GM21786 (cell line): Measurements from ENCODE around the gene KIF23.
A peak's percentile ranks its signal among the peaks of the same experiment; 100 is the strongest.
"Not testable (repeated sequence)": the region's sequence is repeated elsewhere in the genome, so short reads cannot be mapped to it uniquely, and the experiment has no call there.

ENCODE experiments used
- ATAC-seq: cut with Tn5 transposase; IDR thresholded peaks from one replicate; pipeline ENCODE4 v1.9.1; 2021; ENCODE audit not compliant: unreplicated experiment

The KIF23 gene

DNA sequence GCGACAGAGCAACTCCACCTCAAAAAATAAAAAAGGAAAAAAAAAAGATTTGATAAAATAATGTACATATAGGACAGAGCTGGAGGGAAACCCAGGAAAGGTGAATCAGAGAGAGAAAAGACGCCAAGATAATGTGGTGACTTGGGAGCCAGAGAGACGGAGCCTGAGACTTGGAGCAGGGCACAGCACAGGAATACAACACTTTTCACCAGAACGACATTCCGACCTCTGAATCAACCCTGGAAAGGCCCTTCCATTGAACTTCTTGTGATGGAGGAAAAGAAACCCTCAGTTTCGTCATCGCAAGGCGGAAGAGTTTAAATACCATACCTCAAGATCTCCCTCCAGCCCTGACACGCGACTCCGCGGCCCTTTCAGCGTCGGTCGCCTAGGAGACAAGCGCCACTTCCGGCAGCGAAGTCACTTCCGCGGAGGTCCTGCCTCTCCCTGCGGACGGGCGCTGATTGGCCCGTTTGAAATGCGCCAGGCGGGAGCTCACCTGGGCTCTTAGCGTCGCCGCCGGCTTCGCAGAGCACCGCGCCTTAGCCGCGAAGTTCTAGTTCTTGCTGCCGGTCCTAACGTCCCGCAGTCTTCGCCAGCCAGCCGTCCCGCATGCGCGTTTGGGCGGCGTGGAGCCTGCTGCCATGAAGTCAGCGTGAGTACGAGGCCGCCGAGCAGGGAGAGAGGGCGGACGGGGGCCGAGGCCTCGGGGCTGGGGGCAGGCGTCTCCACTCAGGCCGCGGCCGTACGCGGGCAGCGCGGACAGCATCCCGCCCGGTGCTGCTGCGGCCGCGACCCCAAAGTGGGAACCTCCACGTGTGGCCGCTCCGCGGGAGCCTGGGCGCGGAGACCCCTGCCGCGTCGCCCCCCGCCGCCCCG lies at the start of gene KIF23:
KIF23 (plus strand) TSS at position 528 of the 879 bp plus-strand sequence; CDS start at position 645, 117 bp downstream.
- ATAC-seq, result peak; percentile 92

DNA sequence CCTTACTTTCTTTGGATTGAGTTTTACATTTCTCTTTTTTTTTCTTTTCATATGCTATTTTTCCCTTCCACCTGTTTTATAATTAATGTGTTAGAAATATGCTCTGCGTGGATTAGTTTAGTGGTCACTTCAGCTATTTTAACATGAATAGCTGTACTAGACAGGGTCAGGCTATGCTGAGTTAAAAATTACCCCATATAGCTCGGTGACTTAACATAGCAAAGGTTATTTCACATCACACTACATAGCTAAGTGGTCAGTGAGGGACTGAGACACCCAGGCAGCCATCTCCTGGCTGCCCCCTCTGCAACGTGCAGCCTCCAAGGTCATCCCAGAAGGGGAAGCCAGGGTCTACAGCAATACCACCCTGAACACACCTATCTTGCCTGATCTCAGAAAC lies 46.9 kb upstream of the KIF23 start:
- no peak for ATAC-seq

DNA sequence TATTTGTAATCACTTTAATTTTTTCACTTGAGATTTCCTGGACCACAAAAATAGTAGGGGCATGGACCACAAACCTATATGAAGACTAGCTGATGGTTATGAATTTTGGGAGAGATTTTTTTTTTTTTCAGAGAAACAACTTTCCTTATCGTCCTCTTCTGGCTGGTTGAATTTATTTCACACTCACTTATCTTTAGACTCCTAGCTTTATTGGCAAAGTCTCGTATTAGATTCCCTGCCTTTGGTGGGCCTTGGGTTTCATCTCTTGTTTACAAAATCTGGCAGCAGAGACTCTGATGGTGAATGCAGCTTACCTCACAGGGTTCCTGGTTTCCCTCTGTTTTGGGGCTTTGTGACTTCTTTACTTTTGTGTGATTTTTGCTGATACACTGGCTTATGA lies 44.5 kb upstream of the KIF23 start:
- ATAC-seq, result no peak

DNA sequence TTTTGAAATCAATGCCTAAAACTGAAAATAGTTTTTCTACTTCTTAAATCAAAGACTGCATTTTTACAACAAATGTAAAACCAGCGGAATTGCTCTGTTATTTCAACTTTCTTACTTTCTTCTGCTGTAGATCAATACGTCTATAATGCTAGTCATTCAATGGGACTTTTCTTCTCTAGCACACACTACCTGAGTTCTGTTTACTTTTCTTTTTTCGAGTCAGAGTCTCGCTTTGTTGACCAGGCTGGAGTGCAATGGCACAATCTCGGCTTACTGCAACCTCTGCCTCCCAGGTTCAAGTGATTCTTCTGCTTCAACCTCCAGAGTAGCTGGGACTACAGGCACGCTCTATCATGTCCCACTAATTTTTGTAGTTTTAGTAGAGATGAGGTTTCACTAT lies 40.7 kb upstream of the KIF23 start:
- no peak for ATAC-seq

DNA sequence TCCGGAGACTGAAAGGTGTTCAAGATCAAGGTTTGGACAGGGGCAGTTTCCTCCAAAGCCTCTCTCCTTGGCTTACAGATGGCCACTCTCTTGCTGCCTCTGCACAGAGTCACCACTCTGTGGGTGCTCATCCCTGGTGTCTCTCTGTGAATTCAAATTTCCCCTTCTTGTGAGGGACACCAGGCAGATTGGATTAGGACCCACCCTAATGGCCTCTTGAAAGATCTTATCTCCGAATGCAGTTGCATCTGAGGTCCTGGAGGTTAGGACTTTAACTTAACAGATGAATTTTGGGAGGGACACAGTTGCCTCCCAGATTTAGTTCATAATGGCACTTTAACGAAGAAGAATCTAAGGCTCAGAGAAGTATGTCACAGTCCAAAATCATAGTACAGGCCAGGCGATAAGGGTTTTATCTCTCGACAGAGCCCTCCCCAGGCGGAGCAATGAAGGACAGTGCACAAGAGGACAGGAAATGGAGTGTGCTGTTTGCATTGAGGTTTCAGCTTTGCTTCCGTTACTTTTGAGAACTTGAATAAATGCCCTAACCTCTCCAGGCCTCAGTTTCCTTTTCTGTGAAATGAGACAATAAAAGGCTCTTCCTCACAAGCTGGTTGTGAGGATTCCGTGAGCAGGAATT lies 38.9 kb upstream of the KIF23 start:
- ATAC-seq, result no peak

DNA sequence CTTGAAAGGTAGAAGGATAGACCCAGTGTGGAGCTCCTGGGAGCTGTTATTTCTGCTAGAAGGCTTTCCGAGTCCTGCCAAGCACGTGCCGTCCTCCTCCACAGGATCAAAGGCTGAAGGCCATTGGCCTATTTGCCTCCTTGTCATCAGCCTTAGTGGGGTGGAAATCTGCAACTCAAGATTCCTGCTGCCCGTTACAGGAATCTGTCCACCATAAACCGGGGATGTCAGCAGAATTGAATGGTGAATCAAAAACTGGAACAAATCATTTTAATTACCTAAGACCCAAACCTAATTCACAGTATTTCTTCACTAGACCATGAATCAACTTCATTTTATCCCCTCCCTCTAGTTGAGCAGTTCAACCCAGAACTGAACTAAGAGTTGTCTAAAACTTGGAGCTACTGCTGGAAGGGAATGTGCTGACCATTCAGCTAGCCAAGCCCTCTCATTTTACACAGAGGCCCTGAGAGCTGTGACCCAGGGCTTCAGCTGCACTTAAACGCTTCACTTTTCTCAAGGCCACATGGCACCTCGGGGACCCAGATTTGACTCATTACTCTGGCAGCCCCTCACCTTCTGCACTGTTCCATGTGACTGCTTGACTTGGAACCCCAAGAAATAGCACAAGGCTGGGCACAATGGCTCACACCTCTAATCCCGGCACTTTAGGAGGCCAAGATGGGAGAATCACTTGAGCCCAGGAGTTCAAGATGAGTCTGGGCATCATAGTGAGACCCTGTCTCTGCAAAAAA lies 36.8 kb upstream of the KIF23 start:
- no peak for ATAC-seq

DNA sequence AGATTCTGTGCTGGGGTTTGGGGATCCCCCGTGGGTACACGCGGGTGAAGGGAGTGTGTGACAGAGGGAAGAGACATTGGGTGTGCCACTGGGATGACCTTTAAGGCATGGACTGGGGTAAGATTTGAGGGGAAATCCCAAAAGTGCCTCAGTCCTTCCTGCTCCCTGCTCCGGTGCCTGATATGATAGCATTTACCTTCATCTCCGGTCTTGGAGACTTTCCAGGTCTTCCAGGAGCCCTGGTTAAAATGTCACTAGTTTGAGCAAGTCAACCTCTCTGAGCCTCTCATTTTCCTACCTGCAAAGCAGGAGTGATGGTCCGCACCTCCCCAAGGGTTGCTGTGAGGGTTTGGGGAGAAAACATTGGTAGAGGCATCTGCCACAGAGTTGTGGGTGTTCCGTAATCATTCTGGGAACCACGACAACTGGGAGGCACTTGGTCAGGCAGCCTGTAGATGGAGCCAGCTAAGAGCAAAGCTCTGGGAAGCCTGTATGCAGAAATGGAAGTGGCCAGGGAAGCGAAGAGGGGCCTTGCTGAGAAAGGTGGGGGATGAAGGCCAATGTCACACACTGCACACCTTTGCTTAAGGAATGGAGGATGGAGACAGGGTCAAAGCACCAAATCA lies 33.9 kb upstream of the KIF23 start:
- ATAC-seq, result no peak

DNA sequence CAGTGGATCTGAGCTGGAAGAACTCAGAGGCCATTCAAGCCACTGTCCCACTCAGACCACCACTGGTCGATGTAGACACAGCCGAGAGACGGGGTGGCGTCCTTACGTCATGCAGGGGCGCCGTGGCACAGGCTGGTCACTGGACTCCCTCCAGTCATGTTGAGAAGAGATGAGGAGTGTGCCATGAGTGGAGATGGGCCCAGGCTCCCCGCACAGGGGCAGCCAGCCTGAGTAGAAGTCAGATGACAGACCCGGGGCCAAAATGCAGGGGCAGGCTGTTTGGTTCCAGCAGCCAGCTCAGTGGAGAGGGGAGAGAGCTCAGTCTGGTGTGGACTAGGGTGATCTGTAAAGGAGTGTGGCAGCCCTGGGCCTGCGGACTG lies 33.4 kb upstream of the KIF23 start:
- no peak for ATAC-seq

DNA sequence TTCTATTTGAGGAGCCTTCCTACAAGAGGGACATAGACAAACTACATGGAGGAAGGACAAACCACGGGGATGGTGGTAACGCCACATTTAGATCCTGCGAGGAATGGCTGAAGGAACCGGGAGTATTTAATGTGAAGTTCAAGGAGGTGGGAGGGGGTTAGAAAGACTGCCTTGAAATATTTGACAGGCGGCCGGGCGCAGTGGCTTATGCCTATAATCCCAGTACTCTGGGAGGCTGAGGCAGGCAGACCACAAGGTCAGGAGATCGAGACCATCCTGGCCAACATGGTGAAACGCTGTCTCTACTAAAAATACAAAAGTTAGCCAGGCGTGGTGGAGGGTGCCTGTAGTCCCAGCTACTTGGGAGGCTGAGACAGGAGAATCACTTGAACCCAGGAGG lies 32.0 kb upstream of the KIF23 start:
- not testable (repeated sequence) for ATAC-seq

DNA sequence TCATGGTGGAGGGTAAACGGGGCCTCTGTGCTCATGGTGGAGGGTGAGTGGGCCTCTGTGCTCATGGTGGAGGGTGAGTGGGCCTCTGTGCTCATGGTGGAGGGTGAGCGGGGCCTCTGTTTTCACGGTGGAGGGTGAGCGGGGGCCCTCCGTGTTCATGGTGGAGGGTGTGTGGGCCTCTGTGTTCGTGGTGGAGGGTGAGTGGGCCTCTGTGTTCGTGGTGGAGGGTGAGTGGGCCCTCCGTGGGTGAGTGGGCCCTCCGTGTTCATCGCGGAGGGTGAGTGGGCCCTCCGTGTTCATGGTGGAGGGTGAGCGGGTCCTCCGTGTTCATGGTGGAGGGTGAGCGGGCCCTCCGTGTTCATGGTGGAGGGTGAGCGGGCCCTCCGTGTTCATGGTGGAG lies 30.1 kb upstream of the KIF23 start:
- ATAC-seq, result not testable (repeated sequence)

DNA sequence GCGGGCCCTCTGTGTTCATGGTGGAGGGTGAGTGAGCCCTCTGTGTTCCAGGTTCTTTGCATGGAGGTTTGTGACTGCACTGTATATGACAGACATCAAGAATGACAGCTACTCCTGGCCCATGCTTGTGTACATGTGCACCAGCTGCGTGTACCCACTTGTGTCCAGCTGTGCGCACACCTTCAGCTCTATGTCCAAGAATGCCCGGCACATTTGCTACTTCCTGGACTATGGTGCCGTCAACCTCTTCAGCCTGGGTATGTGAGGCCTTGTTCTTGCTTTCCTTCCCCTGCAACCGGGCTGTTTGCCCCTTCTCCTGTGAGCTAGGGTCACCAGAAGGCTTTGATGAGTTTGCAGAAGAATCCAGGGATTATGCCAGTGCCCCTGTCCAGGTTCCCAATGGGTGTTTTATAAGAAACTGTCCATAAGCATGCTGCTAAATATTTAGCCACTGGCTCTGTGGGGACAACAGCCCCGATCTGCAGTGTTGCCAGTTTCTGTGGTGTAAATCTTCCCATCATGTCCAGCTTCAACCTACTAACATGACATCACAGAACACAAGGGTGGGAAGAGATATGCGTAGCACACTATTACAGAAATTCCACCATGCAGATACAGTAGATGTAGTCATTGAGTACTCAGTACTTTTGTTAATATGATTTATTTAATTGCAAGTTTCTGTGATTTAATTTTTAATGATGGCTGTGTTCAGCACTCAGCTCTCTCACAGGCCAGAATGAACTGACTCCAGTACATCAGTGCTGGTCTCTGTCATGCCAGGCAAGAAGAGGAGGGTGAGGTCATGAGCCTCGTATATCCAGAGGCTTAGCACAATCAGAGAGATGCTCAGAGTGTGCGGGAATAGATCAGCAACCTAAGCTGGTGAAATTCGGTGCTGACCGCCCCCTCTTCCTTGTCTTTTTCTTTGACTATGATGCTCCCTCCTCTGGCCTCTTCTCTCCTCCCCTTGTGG lies 29.2 kb upstream of the KIF23 start:
- no peak for ATAC-seq

DNA sequence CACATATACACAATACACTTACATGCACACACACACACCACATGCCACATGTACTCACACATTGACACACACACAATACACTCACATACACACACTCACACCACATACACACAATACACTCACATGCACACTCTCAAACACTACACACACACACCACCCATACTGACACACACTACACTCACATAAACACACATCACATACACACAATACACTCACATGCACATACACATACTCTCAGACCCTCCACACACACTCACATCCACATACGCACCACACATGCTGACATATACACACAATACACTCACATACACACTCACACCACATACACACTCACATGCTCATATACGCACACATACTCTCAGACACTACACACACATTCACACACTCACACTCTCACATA lies 28.3 kb upstream of the KIF23 start:
- no peak for ATAC-seq

DNA sequence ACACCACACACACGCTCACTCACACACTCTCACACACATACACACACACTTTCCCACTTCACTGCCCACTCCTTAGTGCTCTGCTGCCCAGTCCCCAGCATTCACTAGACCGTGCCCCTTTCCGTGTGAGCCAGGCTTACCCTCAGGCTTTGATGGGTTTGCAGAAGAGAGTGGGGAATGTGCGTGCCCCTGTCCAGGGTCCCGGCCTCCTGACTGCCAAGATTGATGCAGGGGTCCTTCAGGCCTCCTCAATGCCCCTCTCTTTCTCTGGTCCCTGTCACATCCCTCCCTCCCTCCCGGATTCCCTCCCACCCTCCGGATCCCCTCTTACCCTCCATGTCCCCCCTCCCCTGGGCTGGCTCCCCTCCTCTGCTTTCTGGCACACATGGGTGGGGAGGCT lies 27.9 kb upstream of the KIF23 start:
- ATAC-seq, result no peak

DNA sequence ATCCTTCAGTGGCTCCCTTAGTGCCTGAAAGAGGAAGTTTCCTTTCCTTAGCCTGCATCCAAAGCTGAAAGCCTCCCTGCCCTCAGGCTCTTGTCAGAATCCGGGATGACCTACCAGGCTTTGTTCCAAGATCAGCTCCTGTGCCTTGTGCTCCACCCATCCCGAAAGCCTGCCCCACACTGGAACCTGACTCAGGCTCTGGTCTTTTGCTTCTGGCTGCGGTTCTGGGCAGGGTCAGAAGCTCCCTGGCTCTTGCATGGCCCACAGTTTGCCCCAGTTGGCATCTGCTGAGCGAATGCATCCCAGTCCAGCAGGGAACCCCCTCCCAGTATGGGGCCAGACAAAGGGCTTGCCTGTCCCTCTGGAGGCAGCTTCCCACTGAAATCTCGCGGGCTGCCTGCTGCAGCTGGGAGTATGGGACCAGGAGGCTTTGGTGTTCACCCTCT lies 25.9 kb upstream of the KIF23 start:
- ATAC-seq, result no peak

DNA sequence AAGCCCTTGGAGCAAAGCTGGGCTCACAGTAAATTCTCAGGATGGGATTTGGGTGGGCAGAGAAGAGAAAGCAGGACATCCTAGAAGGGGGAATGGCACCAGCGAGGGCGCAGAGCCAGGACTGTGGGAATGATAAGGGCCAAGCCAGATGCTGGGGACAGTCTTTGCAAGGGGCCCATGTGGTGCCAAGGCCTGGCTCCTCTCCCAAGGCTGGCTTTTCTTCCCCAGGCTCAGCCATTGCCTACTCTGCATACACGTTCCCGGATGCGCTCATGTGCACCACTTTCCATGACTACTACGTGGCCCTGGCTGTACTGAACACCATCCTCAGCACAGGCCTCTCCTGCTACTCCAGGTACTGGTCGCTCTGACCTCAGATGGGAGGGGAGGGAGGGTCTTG lies 24.7 kb upstream of the KIF23 start:
- no peak for ATAC-seq

DNA sequence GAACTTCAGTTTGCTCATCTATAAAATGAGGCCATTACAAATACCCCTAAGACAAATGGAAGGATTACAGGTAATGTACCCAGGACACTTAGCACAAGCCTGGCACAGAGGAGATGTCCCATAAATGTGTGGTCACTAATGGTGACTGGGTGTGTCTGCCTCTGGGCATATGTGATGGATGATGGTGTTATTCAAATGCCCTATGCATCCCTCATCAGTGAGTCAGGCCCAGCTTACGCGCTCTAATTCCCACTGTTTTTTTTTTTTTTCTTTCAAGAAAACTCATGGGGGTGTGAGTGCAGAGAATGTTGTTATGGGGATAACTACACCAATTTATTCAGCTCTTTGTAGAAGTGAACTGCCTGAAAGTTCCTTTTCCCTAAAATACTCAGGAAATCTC lies 23.6 kb upstream of the KIF23 start:
- ATAC-seq, result no peak

DNA sequence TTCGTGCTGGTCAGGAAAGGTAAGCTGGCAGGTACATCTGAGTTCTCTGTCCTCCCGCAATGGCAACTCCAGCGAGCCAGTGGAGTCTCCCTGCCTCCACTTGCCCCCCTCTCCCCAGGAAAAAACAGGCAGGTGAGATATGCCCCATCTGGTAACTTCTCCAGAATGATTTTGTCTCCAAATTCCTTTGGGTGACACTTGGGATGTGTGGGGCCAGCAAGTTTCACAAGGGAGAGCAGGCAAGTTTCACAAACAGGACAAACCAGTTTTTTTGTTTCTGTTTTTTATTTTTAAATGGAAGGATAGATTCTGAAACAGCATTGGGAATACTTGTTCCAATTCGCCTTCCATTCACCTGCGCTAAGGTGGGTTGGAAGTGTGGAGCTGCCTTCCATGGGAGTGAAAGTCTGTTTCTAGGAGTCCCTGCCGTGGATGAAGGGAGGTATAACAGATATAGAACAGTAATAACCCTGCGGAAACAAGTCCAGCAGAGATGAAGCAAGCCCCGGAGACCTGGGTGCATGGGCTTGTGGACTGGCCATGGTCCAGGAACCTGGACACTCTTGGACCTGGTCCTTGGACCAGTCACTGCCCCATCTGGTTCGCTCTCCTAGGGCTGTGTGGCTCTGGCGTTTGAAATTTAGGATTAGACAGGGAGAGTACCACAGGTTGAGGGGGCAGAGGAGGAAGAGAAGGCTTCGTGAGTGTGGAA lies 22.9 kb upstream of the KIF23 start:
- ATAC-seq, result no peak

DNA sequence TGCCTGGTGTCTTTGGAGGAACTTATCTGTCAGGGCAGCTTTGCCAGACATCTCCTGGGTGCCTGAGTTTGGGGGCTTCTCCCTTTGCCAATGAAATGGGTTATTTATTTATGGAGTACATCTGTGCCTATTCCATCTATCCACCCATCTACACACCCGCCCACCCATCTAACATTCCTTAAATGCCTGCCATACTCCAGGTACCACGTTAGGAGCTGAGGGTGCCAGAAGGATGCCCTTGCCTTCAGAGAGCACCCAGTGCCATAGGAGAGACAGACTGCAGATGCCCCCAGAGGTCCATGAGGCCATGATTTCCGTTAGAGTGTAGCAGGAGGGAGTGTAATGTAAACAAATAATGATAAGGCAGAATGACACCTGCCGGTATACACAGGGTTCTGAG lies 21.8 kb upstream of the KIF23 start:
- no peak for ATAC-seq

DNA sequence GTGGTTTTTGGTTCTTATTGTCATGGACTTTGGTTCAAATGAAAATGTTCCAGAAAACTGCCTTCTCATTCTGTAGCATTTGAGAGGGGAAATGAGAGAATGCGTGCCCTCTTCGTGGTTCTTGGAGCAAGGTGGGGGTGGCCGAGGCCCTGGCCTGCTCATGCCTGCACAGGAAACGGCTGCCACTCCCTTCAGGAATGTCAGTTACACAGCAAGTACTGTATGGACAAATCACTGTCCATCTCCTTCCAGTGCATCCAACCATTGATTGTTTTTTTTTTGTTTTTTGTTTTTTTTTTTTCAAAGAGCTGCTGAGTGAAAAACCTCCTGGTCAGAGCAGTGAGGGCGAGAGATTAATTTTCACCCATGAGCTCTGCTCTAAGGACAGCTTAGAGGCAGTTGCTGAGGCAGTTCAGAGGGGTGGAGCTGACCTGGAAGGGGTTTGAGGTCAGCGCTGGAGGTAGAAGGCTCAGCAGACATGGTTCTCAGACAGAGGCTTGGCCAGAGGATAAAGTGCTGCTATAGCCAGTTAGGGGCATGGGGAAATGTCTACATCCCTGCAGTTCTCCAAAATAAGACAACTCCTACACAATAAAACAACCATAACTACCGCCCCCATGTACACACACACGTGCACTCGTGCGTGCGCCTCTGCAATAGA lies 20.2 kb upstream of the KIF23 start:
- no peak for ATAC-seq
